SW480 (cell line): ENCODE data around the gene CCL1.
"Not testable (repeated sequence)": the region's sequence is repeated elsewhere in the genome, so short reads cannot be mapped to it uniquely, and the experiment has no call there.

Experiments used
- DNase-seq: peaks from one replicate; pipeline ENCODE4 v3.0.0-alpha.2; 2016; ENCODE audit warnings: low spot score

CCL1 gene

GRCh38 chr17:34357398-34357797 is 5.6 kb downstream of the CCL1 start:
- DNase-seq: peak; percentile 11

- DNase-seq: no peak
Measured at GRCh38 chr17:34356194-34356593, 6.8 kb downstream of the CCL1 start, which contains the start of gene CCL13. CCL13 (plus strand) TSS chr17:34356480; CDS start chr17:34356527, 47 bp downstream.

GRCh38 chr17:34354637-34355036 is 8.4 kb downstream of the CCL1 start:
- DNase-seq: no peak

- no peak for DNase-seq
Measured at GRCh38 chr17:34352191-34352590, 10.8 kb downstream of the CCL1 start.

GRCh38 chr17:34351096-34351495 is 11.9 kb downstream of the CCL1 start:
- no peak for DNase-seq

- no peak for DNase-seq
Measured at GRCh38 chr17:34349751-34350150, 13.3 kb downstream of the CCL1 start.

GRCh38 chr17:34347063-34347462 is 16.0 kb downstream of the CCL1 start:
- DNase-seq: no peak

GRCh38 chr17:34341916-34342315 is 21.1 kb downstream of the CCL1 start:
- DNase-seq: no peak

- DNase-seq: no peak
Measured at GRCh38 chr17:34339138-34339770, 23.8 kb downstream of the CCL1 start.

- no peak for DNase-seq
Measured at GRCh38 chr17:34337701-34338100, 25.3 kb downstream of the CCL1 start.

- DNase-seq: not testable (repeated sequence)
Measured at GRCh38 chr17:34327580-34327979, 35.5 kb downstream of the CCL1 start.

GRCh38 chr17:34321964-34322363 is 41.1 kb downstream of the CCL1 start:
- no peak for DNase-seq

- no peak for DNase-seq
Measured at GRCh38 chr17:34319039-34319483, 44.0 kb downstream of the CCL1 start, which contains the start of gene CCL8. CCL8 (plus strand) TSS chr17:34319435; CDS start chr17:34319502, 67 bp downstream.

GRCh38 chr17:34318474-34318873 is 44.6 kb downstream of the CCL1 start:
- DNase-seq: peak; percentile 15

- DNase-seq: no peak
Measured at GRCh38 chr17:34314279-34314678, 48.8 kb downstream of the CCL1 start.

GRCh38 chr17:34313164-34313563 is 49.9 kb downstream of the CCL1 start:
- no peak for DNase-seq

- DNase-seq: no peak
Measured at GRCh38 chr17:34312080-34312479, 51.0 kb downstream of the CCL1 start.

- no peak for DNase-seq
Measured at GRCh38 chr17:34311291-34311690, 51.7 kb downstream of the CCL1 start.
